GM18873 (cell line): Measurements from ENCODE around the gene PRKG2.
"Not testable (repeated sequence)": the region's sequence is repeated elsewhere in the genome, so short reads cannot be mapped to it uniquely, and the experiment has no call there.

Source experiments
- ATAC-seq: cut with Tn5 transposase; IDR thresholded peaks from one replicate; pipeline ENCODE4 v1.9.1; 2021; ENCODE audit warnings: mild to moderate bottlenecking, moderate library complexity, moderate number of reproducible peaks; ENCODE audit not compliant: unreplicated experiment, low FRiP score

PRKG2 gene

GRCh38 chr4:81164126-81164525 is 50.9 kb downstream of the PRKG2 start:
- ATAC-seq, result no peak

- no peak for ATAC-seq
These were observed 52.1 kb downstream of the PRKG2 start for GRCh38 chr4:81162752-81163458.

- not testable (repeated sequence) for ATAC-seq
These were observed 61.2 kb downstream of the PRKG2 start for GRCh38 chr4:81153714-81154323.

- no peak for ATAC-seq
These were observed 61.9 kb downstream of the PRKG2 start for GRCh38 chr4:81152839-81153713.

GRCh38 chr4:81149976-81150375 is 65.0 kb downstream of the PRKG2 start:
- ATAC-seq, result no peak

GRCh38 chr4:81148576-81148975 is 66.4 kb downstream of the PRKG2 start:
- ATAC-seq, result no peak

- no peak for ATAC-seq
These were observed 68.6 kb downstream of the PRKG2 start for GRCh38 chr4:81146466-81146865.

GRCh38 chr4:81143183-81143582 is 71.8 kb downstream of the PRKG2 start:
- no peak for ATAC-seq

- ATAC-seq, result no peak
These were observed 72.3 kb downstream of the PRKG2 start for GRCh38 chr4:81142744-81143143.

- no peak for ATAC-seq
These were observed 77.1 kb downstream of the PRKG2 start for GRCh38 chr4:81137894-81138293.

GRCh38 chr4:81137446-81137845 is 77.6 kb downstream of the PRKG2 start:
- ATAC-seq, result no peak

GRCh38 chr4:81136161-81136905 is 78.7 kb downstream of the PRKG2 start:
- no peak for ATAC-seq

GRCh38 chr4:81135501-81135900 is 79.5 kb downstream of the PRKG2 start:
- no peak for ATAC-seq

- ATAC-seq, result no peak
These were observed 83.5 kb downstream of the PRKG2 start for GRCh38 chr4:81131563-81131962.

GRCh38 chr4:81131066-81131465 is 84.0 kb downstream of the PRKG2 start:
- no peak for ATAC-seq

GRCh38 chr4:81130569-81130968 is 84.5 kb downstream of the PRKG2 start:
- no peak for ATAC-seq

- no peak for ATAC-seq
These were observed 95.0 kb downstream of the PRKG2 start for GRCh38 chr4:81120055-81120454.

- no peak for ATAC-seq
These were observed 96.9 kb downstream of the PRKG2 start for GRCh38 chr4:81118086-81118485.

GRCh38 chr4:81116566-81116965 is 98.5 kb downstream of the PRKG2 start:
- ATAC-seq, result no peak

- no peak for ATAC-seq
These were observed 102.0 kb downstream of the PRKG2 start for GRCh38 chr4:81113024-81113423.

GRCh38 chr4:81109356-81109755 is 105.7 kb downstream of the PRKG2 start:
- ATAC-seq, result no peak
